Thymus (tissue), 11 donors: Measurements from ENCODE around the gene ZDHHC14. TPM values are rescaled to one million over a fixed set of nuclear protein-coding genes. Genes with fewer than 3 reads are reported as not detected.

Experiments
- DNase-seq, 9 donors: peaks; one replicate each; pipeline ENCODE4 v3.0.0-alpha.2; 2013; ENCODE audit warnings: low spot score in 9 of 9, low read depth in 6 of 9, missing footprints in 1 of 9
- H3K27ac ChIP-seq, 2 donors: one replicate each; pipeline ENCODE4 v1.5.1; 2013; ENCODE audit warnings: control low read depth in 1 of 2, low read depth in 1 of 2, low read length in 1 of 2, mild to moderate bottlenecking in 1 of 2, moderate library complexity in 1 of 2
- H3K27me3 ChIP-seq, 2 donors: one replicate each; pipeline ENCODE4 v1.5.1; 2013; ENCODE audit warnings: low read length in 1 of 2; ENCODE audit not compliant: control insufficient read depth in 2 of 2, insufficient read depth in 1 of 2
- H3K36me3 ChIP-seq, 2 donors: one replicate each; pipeline ENCODE4 v1.5.1; 2013; ENCODE audit warnings: low read length in 1 of 2, mild to moderate bottlenecking in 1 of 2, moderate library complexity in 1 of 2; ENCODE audit not compliant: control insufficient read depth in 2 of 2, insufficient read depth in 2 of 2
- H3K4me1 ChIP-seq, 2 donors: one replicate each; pipeline ENCODE4 v1.5.1; 2013; ENCODE audit warnings: low read length in 2 of 2; ENCODE audit not compliant: control insufficient read depth in 2 of 2, insufficient read depth in 2 of 2
- H3K4me3 ChIP-seq, 2 donors: one replicate each; pipeline ENCODE4 v1.5.1; 2013; ENCODE audit warnings: low read length in 2 of 2, control low read depth in 1 of 2, mild to moderate bottlenecking in 1 of 2
- H3K9me3 ChIP-seq, 2 donors: one replicate each; pipeline ENCODE4 v1.5.1; 2013; ENCODE audit warnings: low read length in 1 of 2, mild to moderate bottlenecking in 1 of 2; ENCODE audit not compliant: control insufficient read depth in 2 of 2, insufficient read depth in 1 of 2
- WGBS: extraction: QIAGEN DNeasy Blood & Tissue Kit; methylation state at CpG from one replicate; pipeline ENCODE4 v1.1.7; 2013; 5-methylcytosine and 5-hydroxymethylcytosine counted together
- polyA plus RNA-seq: library from polyadenylated mRNA; stranded (reverse); fragments of 200-250 nt; gene quantifications from one replicate; pipeline ENCODE4 v1.2.3, GENCODE V29; 2013
- total RNA-seq: library from RNA; stranded (reverse); fragments of 120-200 nt; gene quantifications from one replicate; pipeline ENCODE4 v1.2.4, GENCODE V29; 2013
- donor health status: healthy.

Gene ZDHHC14
- total and polyA plus RNA-seq, 2 donors, result 3.4 to 7.5 TPM

DNA sequence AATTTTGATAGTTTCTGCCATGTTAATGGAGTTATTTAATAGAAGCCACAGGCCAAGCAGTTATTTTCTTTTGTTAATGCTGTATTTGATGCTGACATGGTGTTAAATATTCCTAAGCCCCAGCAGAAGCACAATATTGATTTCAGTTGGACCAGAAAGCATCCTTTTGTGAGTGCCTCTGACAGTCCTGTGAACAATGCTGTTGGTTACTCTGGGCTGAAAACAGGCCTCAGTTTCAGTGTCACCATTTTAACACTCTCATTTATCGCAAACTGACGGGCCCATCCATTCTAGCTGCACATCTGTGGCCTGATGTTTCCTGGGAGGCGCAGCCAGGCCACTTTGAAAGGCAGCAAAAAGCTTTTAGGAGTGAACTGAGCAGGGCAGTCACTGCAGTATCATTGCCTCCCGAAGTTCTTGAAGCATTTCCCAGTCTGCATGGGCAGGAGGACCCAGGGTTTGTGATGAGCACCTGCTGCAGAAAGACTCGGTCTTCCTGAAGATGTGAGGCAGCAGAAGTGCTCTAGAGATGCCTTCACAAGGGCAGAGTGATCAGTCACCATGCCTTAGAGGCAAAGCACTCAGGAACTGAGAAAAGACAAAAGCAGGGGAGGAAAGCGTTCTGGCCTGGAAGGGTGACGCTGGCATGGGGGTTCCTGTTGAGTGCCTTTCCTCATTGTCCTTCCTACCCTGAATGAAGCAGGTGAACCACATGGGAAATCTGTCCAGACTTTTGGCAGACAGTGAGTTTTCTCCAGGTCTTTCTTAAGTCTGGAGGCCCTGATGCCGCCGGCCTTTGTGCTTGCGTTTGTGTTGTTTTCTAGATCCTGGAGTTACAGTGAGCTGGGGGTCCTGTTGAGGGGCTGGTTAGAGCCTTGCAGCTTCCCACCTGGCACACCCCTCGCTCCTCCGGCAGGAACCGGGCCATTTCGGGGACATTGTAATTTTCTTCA is 74.0 kb downstream of the ZDHHC14 start:
- H3K4me1 ChIP-seq, result peaks cover 4 to 24% of the 10 kb centered on the region in 2 donors
- 90% methylated on average over 14 of the region's 14 CpGs for WGBS
- no peak overlapping the region for H3K4me3 ChIP-seq
- no peaks in the 10 kb centered on the region for H3K27me3 ChIP-seq
- H3K27ac ChIP-seq, result no peak overlapping the region
- DNase-seq, result peak in 1 of 9 donors; percentile 40
- H3K9me3 ChIP-seq, result no peaks in the 10 kb centered on the region
- H3K36me3 ChIP-seq, result no peaks in the 10 kb centered on the region

DNA sequence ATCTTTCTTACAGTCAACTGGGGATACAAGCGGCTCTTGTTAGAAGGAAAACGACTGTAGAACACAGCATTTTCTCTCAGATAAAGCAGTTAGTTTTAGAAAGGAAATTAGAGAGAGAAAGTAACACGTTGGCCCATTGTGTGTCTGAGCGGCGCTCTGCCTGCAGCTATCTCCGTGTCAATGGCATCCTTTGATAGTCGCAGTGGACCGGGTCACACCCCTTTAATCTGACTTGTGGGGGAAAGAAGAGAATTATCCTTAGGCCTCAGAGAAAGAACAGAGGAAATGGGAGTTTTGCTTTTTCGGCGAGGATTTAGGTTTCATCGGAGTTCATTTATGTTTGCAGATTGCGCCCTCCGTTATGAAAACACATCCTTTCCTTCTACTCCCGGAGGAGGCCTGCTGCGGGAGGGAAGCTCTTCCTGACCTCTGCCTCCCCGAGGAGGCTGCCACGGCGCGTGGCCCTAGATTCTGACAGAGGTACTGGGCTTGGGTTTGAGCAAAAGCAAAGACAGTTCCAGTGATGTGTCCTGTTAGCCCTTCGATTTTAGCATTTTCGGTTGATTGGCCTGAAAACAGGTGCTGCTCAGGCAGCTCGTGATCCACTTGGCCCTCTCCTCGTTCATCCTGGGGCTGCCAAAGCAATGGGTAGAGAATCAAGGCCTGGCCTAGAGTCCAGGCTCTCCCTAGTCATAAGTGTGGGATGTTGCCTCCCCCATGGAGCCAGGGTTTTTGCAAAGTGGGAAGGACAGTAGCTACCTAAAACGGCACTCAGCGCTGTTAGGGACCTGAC is 74.9 kb downstream of the ZDHHC14 start:
- Histone ChIP-seq H3K27me3 (no peaks in the 10 kb centered on the region), H3K4me3 (no peak overlapping the region), H3K9me3 (no peaks in the 10 kb centered on the region), H3K27ac (peak overlapping the region in 1 of 2 donors; percentile 54), H3K36me3 (no peaks in the 10 kb centered on the region), H3K4me1 (peaks cover 4 to 29% of the 10 kb centered on the region in 2 donors)
- WGBS, result 90% methylated on average over 25 of the region's 25 CpGs
- DNase-seq, result no peak

DNA sequence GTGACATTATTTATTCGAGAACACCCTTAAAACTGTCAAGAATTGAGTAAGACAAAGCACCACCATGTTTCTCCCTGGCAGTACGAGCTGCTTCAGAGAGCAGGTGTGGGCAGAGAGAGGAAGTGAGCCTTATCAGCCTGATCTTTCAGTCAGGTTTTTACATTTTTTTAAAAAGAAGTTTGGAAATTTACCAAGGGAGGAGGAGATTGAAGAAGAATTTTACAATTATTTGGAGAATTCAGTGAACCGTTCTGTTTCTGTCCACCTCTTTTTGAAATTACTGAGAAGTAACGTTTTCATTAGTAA is 75.5 kb downstream of the ZDHHC14 start:
- Histone ChIP-seq H3K4me3 (no peak overlapping the region), H3K9me3 (no peaks in the 10 kb centered on the region), H3K36me3 (no peaks in the 10 kb centered on the region), H3K27me3 (no peaks in the 10 kb centered on the region), H3K4me1 (peaks cover 4 to 35% of the 10 kb centered on the region in 2 donors), H3K27ac (peak overlapping the region in 1 of 2 donors; percentile 54)
- DNase-seq, result peak; percentile 19 to 83 (median 50)
- 10% methylated on average over 4 of the region's 4 CpGs for WGBS

DNA sequence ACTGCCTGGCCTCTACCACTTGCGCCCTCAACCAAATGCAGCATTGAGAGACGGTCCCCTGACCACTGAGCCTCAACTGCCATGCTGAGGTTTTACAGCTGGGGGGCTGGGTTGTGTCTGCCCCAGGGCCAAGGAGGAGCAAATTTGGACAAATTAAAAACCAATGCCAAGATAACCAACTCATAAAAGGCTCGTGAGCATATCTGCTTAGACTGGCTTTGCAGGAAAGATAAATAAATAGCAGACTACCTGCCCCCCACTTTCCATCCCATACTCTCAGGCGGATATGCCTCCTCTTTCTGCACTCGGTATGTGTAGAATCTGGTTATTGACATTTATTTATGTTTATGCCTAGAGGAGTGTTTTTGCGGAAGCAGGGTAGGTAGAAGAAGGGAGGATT is 76.8 kb downstream of the ZDHHC14 start:
- Histone ChIP-seq H3K27me3 (no peaks in the 10 kb centered on the region), H3K9me3 (no peaks in the 10 kb centered on the region), H3K4me1 (peaks cover 4 to 38% of the 10 kb centered on the region in 2 donors), H3K4me3 (no peak overlapping the region), H3K27ac (no peak overlapping the region), H3K36me3 (no peaks in the 10 kb centered on the region)
- WGBS, result 84% methylated on average over 6 of the region's 6 CpGs
- no peak for DNase-seq

DNA sequence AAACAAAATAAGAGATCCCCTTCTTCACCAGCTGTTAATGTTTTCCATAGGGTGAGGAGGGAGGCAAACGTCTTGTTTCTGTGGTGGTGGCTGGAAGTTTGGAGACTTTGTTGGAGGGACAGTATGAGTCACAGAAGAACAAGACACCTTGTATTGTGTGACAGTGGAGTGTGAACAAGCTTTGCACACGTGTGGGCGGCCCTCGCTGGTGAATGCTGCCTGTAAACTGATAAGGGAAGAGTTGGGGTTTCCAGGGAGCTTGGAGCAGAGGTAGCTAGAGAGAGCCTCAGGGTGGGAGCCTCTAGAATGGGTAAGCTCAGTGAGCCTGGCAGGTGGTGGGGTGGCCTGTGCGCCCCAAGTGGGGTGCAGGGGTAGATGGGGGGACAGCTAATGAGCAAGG is 78.3 kb downstream of the ZDHHC14 start:
- Histone ChIP-seq H3K4me3 (no peak overlapping the region), H3K4me1 (peaks cover 4 to 38% of the 10 kb centered on the region in 2 donors), H3K36me3 (no peaks in the 10 kb centered on the region), H3K27me3 (no peaks in the 10 kb centered on the region), H3K9me3 (no peaks in the 10 kb centered on the region), H3K27ac (no peak overlapping the region)
- 89% methylated on average over 5 of the region's 5 CpGs for WGBS
- DNase-seq, result no peak

DNA sequence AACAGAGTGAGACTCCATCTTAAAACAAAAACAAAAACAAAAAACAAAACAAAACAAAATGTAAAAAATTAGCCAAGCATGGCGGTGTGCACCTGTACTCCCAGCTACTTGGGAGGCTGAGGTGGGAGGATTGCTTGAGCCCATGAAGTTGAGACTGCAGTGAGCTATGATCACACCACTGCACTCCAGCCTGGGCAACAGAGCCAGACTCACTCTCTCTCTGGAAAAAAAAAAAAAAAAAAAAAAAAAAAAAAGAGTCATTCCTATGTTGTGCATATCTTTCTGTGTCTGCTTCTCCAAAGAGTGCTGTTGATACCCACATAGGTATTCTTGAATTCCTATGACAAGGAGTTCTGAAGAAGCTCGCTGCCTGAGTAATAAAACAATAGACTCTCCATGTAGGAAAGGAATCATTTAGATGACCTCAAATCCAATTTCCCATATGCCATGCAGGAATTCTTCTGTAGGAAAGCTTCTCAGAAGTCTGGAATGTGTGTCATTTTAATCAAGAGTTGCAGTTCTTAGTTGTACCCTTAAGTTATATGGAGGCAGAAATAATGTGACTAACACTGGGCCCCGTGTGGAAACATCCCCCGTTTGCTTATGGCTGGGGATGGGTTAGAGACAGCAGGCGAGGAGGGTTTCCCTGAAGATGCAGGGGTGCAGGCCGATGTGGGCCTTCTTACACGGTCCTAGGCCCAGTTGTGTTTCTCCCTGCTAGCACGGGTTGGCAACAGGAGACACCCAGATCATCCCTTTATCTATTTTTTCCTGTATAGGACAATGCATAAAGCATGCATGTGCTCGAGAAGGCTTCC is 79.4 kb downstream of the ZDHHC14 start:
- 92% methylated on average over 9 of the region's 9 CpGs for WGBS
- H3K27ac ChIP-seq, result peak overlapping the region in 1 of 2 donors; percentile 0
- no peak for DNase-seq
- H3K9me3 ChIP-seq, result no peaks in the 10 kb centered on the region
- H3K4me3 ChIP-seq, result no peak overlapping the region
- peaks cover 4 to 32% of the 10 kb centered on the region in 2 donors for H3K4me1 ChIP-seq
- H3K27me3 ChIP-seq, result no peaks in the 10 kb centered on the region
- H3K36me3 ChIP-seq, result no peaks in the 10 kb centered on the region

DNA sequence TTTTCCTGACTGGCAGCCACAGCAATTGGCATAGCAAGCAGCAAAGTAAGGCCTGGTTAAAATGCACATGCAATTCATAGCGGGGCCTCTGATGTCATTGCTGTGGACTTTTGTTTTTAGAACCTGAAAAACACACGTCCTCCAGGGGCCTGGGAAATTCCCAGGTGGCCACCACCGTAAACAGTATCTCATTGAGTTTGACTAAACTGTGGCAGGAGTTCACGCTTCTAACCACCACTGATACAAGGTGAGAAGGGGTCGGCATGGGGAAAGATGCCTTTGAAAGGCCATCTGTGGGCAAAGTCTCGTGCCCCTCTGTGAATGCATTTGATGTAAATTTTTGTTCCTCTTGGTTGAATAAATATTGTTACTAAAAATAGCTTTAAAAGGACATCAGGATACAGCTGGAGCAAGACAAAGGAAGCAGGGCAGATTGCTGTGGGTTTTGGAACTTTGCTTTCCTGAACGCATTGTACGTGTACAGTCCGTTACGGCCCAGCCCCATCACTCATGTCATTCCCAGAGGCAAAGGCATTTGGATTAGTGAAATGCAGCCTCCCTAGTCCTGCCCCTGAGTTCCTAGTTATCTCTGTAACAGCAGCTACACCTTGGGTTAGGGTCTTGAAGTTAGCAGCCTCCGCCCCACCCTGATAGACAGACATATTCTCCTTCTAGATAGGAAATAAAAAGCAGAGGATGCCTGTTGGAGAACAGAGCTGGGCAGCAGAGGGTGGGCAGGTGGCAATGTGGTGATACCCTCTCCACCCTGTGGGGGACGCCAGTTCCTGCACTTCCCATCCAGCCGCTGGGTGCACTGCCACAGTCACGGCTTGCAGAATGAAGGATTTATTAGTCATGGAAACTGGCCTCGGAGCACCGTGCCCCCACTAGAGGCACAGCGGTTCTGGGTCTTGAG is 80.3 kb downstream of the ZDHHC14 start:
- peaks cover 2 to 29% of the 10 kb centered on the region in 2 donors for H3K4me1 ChIP-seq
- H3K36me3 ChIP-seq, result no peaks in the 10 kb centered on the region
- no peaks in the 10 kb centered on the region for H3K9me3 ChIP-seq
- no peak for DNase-seq
- H3K27ac ChIP-seq, result no peak overlapping the region
- H3K4me3 ChIP-seq, result no peak overlapping the region
- 71% methylated on average over 17 of the region's 17 CpGs for WGBS
- H3K27me3 ChIP-seq, result no peaks in the 10 kb centered on the region
